Kidney (tissue), 14 donors: Measurements from ENCODE around the gene TES. TPM values are rescaled to one million over a fixed set of nuclear protein-coding genes. Genes with fewer than 3 reads are reported as not detected.
A peak's percentile ranks its signal among the peaks of the same experiment; 100 is the strongest.

Experiments
- DNase-seq, 5 donors: peaks; one replicate each; pipeline ENCODE4 v3.0.0-alpha.2; 2013 to 2020
- FAIRE-seq: peaks from 2 replicates; lab custom pipeline; 2012; peaks lifted over from hg19 to GRCh38; lab: Jason Lieb, UNC
- H3K27ac ChIP-seq, 2 donors: one replicate each; pipeline ENCODE4 v1.7.0; 2013; ENCODE audit warnings: low read depth in 2 of 2, low read length in 2 of 2, inconsistent platforms in 1 of 2
- H3K27me3 ChIP-seq: one replicate; pipeline ENCODE4 v1.7.1; 2013; ENCODE audit warnings: low read length, inconsistent platforms; ENCODE audit not compliant: control insufficient read depth, insufficient read depth
- H3K36me3 ChIP-seq, 3 donors: one replicate each; pipeline versions ENCODE4 v1.7.0 to v1.7.1; 2013; ENCODE audit warnings: low read length in 3 of 3, control low read depth in 1 of 3, inconsistent platforms in 1 of 3; ENCODE audit not compliant: insufficient read depth in 3 of 3, control insufficient read depth in 2 of 3
- H3K4me1 ChIP-seq, 3 donors: one replicate each; pipeline versions ENCODE4 v1.7.0 to v1.7.1; 2013; ENCODE audit warnings: low read length in 3 of 3, inconsistent platforms in 1 of 3, low read depth in 1 of 3; ENCODE audit not compliant: control insufficient read depth in 2 of 3, insufficient read depth in 2 of 3
- H3K4me3 ChIP-seq, 3 donors: one replicate each; pipeline versions ENCODE4 v1.7.0 to v1.8.1; 2013; ENCODE audit warnings: low read length in 3 of 3, control low read depth in 1 of 3, inconsistent platforms in 1 of 3
- H3K9ac ChIP-seq, 3 donors: one replicate each; pipeline versions ENCODE4 v1.7.0 to v1.7.1; 2013; ENCODE audit warnings: low read length in 3 of 3, control low read depth in 1 of 3, inconsistent platforms in 1 of 3
- H3K9me3 ChIP-seq, 3 donors: one replicate each; pipeline versions ENCODE4 v1.7.0 to v1.7.1; 2013; ENCODE audit warnings: low read length in 3 of 3, control low read depth in 1 of 3, inconsistent platforms in 1 of 3; ENCODE audit not compliant: control insufficient read depth in 2 of 3, insufficient read depth in 1 of 3
- intact Hi-C: fragments of 100-400 bp; cut with DNase I; formaldehyde crosslinking; loops from one replicate; pipeline ENCODE4 v1.11.1; 2022
- polyA plus RNA-seq: library from polyadenylated mRNA; stranded (reverse); fragments of 350-450 nt; fragmentation: Illumina TruSeq; extraction: RNeasy Lipid Tissue Mini Kit (QIAGEN cat#74804); gene quantifications from one replicate; pipeline ENCODE4 v1.2.3, GENCODE V29; 2014; ENCODE audit warnings: low read depth, low replicate concordance; ENCODE audit not compliant: insufficient read depth
- total RNA-seq: library from RNA; stranded (reverse); fragmentation: NEBNext Ultra II Directional; extraction: Animal tissue kit (Norgen Biotek cat#: 25700); gene quantifications from one replicate; pipeline ENCODE4 v1.2.1, GENCODE V29; 2021
- TF ChIP-seq, protein P1 (sequence below): IDR thresholded peaks from 3 replicates; pipeline ENCODE4 v1.5.1; 2012; ENCODE audit warnings: mild to moderate bottlenecking, moderate library complexity, borderline replicate concordance; ENCODE audit not compliant: insufficient read depth; ENCODE audit errors: extremely low read depth
- donor health status: control.
- donor health status: control.
- donor health status: control.
- donor health status: control.
- donor health status: control.
- donor health status: DM: yes; HTN: yes; CAD: no.
- donor health status: Normal renal cell carcinoma (clear cell type).

The TES gene
- total and polyA plus RNA-seq, 2 donors from 2014 or later, result 21.5 to 108 TPM

DNA sequence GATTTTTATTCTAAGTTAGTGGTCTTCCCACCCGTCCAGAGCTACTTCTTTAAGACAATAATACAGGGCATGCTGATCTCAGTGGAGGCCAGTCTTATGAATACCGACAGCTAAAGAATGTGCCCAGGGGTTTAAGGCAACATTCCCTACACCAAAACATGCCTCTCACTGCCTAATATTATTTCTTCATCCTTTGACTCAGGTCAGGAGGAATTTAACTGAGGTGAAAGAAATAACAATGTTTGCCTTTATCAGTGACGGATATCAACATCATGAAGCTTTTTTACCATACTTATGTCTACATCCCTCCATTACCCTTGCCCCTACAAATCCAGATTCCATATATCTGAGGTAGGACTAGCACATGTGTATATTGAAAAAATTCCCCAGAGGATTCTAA, 33.3 kb upstream of the TES start:
- intact Hi-C loops, result no loop called here
- Histone ChIP-seq H3K4me1 (no peaks in the 10 kb centered on the region), H3K9ac (no peak overlapping the region), H3K36me3 (no peaks in the 10 kb centered on the region), H3K27me3 (no peaks in the 10 kb centered on the region), H3K9me3 (no peaks in the 10 kb centered on the region), H3K27ac (no peak overlapping the region), H3K4me3 (no peak overlapping the region)
- FAIRE-seq (no peak), DNase-seq (no peak)
- TF ChIP-seq, protein P1, sequence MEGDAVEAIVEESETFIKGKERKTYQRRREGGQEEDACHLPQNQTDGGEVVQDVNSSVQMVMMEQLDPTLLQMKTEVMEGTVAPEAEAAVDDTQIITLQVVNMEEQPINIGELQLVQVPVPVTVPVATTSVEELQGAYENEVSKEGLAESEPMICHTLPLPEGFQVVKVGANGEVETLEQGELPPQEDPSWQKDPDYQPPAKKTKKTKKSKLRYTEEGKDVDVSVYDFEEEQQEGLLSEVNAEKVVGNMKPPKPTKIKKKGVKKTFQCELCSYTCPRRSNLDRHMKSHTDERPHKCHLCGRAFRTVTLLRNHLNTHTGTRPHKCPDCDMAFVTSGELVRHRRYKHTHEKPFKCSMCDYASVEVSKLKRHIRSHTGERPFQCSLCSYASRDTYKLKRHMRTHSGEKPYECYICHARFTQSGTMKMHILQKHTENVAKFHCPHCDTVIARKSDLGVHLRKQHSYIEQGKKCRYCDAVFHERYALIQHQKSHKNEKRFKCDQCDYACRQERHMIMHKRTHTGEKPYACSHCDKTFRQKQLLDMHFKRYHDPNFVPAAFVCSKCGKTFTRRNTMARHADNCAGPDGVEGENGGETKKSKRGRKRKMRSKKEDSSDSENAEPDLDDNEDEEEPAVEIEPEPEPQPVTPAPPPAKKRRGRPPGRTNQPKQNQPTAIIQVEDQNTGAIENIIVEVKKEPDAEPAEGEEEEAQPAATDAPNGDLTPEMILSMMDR, result no peak

DNA sequence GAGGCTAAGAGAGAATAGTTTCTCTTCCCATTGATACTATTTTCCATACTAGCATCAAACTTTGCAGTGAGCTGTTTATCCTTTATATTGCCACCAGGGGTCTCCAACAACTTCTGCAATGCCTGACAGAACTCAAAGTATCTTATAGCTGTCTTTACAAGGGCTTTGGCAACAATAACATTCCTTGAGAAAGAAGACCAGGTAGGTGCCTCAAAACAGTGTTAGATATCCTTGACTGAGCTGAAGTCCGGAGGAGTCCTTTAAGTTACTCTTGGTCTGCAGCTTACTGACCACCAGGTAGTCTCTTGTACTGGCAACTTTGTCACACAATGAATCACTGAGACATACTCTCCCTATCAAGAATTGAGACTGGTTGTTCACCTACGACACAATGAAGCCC, 30.0 kb upstream of the TES start:
- Histone ChIP-seq H3K4me1 (no peaks in the 10 kb centered on the region), H3K27ac (no peak overlapping the region), H3K4me3 (no peak overlapping the region), H3K36me3 (no peaks in the 10 kb centered on the region), H3K27me3 (no peaks in the 10 kb centered on the region), H3K9me3 (peaks cover 0 to 8% (median 0%) of the 10 kb centered on the region in 3 donors), H3K9ac (no peak overlapping the region)
- peak in 2 of 5 donors; percentile 74 to 79 for DNase-seq
- TF ChIP-seq, protein P1, result peak; percentile 72
- intact Hi-C loops, result no loop called here
- FAIRE-seq, result no peak

DNA sequence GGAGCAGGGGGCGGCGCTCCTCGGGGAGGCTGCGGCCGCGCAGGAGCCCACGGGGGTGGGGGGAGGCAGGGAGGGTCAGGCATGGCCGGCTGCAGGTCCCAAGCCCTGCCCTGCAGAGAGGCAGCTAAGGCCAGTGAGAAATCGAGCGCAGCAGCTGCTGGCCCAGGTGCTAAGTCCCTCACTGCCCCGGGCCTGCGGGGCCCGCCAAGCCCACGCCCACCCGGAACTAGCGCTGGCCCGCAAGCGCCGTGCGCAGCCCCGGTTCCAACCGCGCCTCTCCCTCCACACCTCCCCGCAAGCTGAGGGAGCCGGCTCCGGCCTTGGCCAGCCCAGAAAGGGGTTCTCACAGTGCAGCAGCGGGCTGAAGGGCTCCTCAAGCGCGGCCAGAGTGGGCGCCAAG, 28.3 kb upstream of the TES start:
- no peak overlapping the region for H3K9ac ChIP-seq
- DNase-seq (peak in 1 of 5 donors; percentile 59), FAIRE-seq (no peak)
- no peak overlapping the region for H3K4me3 ChIP-seq
- H3K36me3 ChIP-seq, result no peaks in the 10 kb centered on the region
- intact Hi-C loops, result no loop called here
- H3K9me3 ChIP-seq, result peaks cover 0 to 8% (median 0%) of the 10 kb centered on the region in 3 donors
- TF ChIP-seq, protein P1, result no peak
- H3K4me1 ChIP-seq, result no peaks in the 10 kb centered on the region
- H3K27me3 ChIP-seq, result no peaks in the 10 kb centered on the region
- no peak overlapping the region for H3K27ac ChIP-seq

DNA sequence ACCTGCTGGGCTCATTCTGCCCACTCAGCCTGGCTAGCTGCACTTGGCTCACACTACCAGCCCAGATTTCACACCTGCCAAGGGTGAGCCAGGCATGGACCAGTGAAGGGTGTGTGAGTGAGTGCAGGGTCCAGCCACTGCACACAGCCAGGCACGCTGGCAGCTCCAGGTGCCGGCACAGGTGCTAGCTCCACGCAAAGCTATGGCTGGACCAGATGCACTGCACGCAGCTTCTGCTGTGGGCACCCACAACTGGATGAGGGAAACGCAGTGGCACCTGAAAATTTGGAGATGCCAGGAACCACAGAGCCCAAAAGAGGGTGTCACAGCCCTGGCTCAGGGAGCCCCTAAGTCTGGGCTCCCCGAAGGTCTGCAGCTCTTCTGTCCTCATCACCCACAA, 24.9 kb upstream of the TES start:
- Histone ChIP-seq H3K4me3 (no peak overlapping the region), H3K4me1 (no peaks in the 10 kb centered on the region), H3K27me3 (no peaks in the 10 kb centered on the region), H3K36me3 (no peaks in the 10 kb centered on the region), H3K9ac (no peak overlapping the region), H3K9me3 (peaks cover 0 to 14% (median 0%) of the 10 kb centered on the region in 3 donors), H3K27ac (no peak overlapping the region)
- intact Hi-C loops, result no loop called here
- no peak for FAIRE-seq
- TF ChIP-seq, protein P1, result no peak
- DNase-seq, result peak in 1 of 5 donors; percentile 62
